ENCODE results near the gene VAV2. TPM values are rescaled to one million over a fixed set of nuclear protein-coding genes. Genes with fewer than 3 reads are reported as not detected.

VAV2 gene
- total and polyA plus RNA-seq, 2 of the 4 experiments (the other 2 are of a cell fraction), result 10.8 to 13.4 TPM

- no TSS peak for BruUV-seq (replicated peaks)
Observed at GRCh38 chr9:133718563-133719315, 273.4 kb downstream of the VAV2 start.

More at GRCh38 chr9:133718563-133719315, 273.4 kb downstream of the VAV2 start:
- in situ Hi-C loops (cut with MboI; ENCODE audit: low sequenced_read_pairs) (no loop called here), intact Hi-C loops (cut with micrococcal nuclease) (no loop called here), dilution Hi-C loops (cut with HindIII; ENCODE audit: low sequenced_read_pairs, unreplicated experiment) (no loop called here)
- peaks cover 3% of the 10 kb centered on the region; the same call in 1 of the 2 replicates for H3K9me1 ChIP-seq (ENCODE audit: insufficient read depth, low read length)
- no peaks in the 10 kb centered on the region for H4K20me1 ChIP-seq (ENCODE audit: insufficient read depth, low read length)
- TF ChIP-seq FOS (IDR thresholded peaks at IDR 0.05; ENCODE audit: low read depth, low read length) (no peak), RAD21 (IDR thresholded peaks at IDR 0.05; ENCODE audit: low read length) (no peak)
- H2BK20ac ChIP-seq (ENCODE audit: low read depth, low read length), result no peak overlapping the region
- no peak overlapping the region for H3K18ac ChIP-seq (ENCODE audit: low read depth, low read length)
- H3K9me3 ChIP-seq (ENCODE audit: control insufficient read depth, insufficient read depth, low read length), result no peaks in the 10 kb centered on the region
- ChIA-PET POLR2A (ENCODE audit: unreplicated experiment) (no interaction called here), CTCF (interaction anchor here (0.6 kb wide), 1 partner anchor 209 kb away, joined by 3 read pairs; no protein-coding TSS in a partner anchor)
- H3K23ac ChIP-seq (ENCODE audit: low read depth, low read length), result no peak overlapping the region
- no peak overlapping the region for H2BK5ac ChIP-seq (ENCODE audit: low read depth, low read length, poor library complexity, severe bottlenecking)
- H2BK120ac ChIP-seq (ENCODE audit: low read depth, low read length), result no peak overlapping the region
- no peak overlapping the region for H2AK5ac ChIP-seq (ENCODE audit: low read depth, low read length)
- H3K9ac ChIP-seq (ENCODE audit: low read depth, low read length), result no peak overlapping the region
- no peak overlapping the region for H3K27ac ChIP-seq (ENCODE audit: insufficient read depth, low read length)
- no peak overlapping the region for H4K8ac ChIP-seq (ENCODE audit: low read depth in 2 of 2, low read length in 2 of 2)
- H3K14ac ChIP-seq (replicated peaks; ENCODE audit: low read depth, low read length), result no peak overlapping the region
- no peaks in the 10 kb centered on the region for H3K79me1 ChIP-seq (ENCODE audit: low read depth in 1 of 2, low read length in 2 of 2)
- H4K5ac ChIP-seq (ENCODE audit: low read depth, low read length), result no peak overlapping the region
- H2AFZ ChIP-seq (replicated peaks; ENCODE audit: low read length, poor library complexity), result no peak overlapping the region
- H3K36me3 ChIP-seq (ENCODE audit: control insufficient read depth, insufficient read depth, low read length), result no peaks in the 10 kb centered on the region
- 91% methylated on average over 4 of the region's 15 CpGs; no CpG with 5 or more reads in 1 of the 2 experiments for WGBS, 2 experiments (ENCODE audit: extremely low coverage in 2 of 2, insufficient read length in 1 of 2)
- no peak overlapping the region for H3K4me2 ChIP-seq (ENCODE audit: low read depth, low read length)
- H4K91ac ChIP-seq (ENCODE audit: insufficient read depth, low read depth, low read length), result no peak overlapping the region
- ATAC-seq (ENCODE audit: low read depth) (no peak), DNase-seq (no peak)
- no peak overlapping the region for H3K4ac ChIP-seq (ENCODE audit: low read depth, low read length)
- peaks cover 16% of the 10 kb centered on the region for H3K4me1 ChIP-seq (ENCODE audit: control insufficient read depth, insufficient read depth, low read length)
- H3K4me3 ChIP-seq (ENCODE audit: insufficient read depth, low read depth, low read length), result no peak overlapping the region
- no peak overlapping the region for H2BK15ac ChIP-seq (ENCODE audit: low read depth, low read length)
- H2AK9ac ChIP-seq (replicated peaks; ENCODE audit: low read depth, low read length, poor library complexity), result peak overlapping the region; percentile 42
- H3K56ac ChIP-seq (ENCODE audit: extremely low read depth, insufficient read depth, low read length), result no peak overlapping the region
- H3K27me3 ChIP-seq (ENCODE audit: control insufficient read depth, insufficient read depth, low read length), result no peaks in the 10 kb centered on the region
